Suppressor macrophage treated with lipopolysaccharide for 4 hours (primary cell): ENCODE results near the gene ZNF181.
A peak's percentile ranks its signal among the peaks of the same experiment; 100 is the strongest.

Experiments
- DNase-seq: peaks from one replicate; pipeline ENCODE4 v3.0.0-alpha.2; 2020

ZNF181 gene

DNA sequence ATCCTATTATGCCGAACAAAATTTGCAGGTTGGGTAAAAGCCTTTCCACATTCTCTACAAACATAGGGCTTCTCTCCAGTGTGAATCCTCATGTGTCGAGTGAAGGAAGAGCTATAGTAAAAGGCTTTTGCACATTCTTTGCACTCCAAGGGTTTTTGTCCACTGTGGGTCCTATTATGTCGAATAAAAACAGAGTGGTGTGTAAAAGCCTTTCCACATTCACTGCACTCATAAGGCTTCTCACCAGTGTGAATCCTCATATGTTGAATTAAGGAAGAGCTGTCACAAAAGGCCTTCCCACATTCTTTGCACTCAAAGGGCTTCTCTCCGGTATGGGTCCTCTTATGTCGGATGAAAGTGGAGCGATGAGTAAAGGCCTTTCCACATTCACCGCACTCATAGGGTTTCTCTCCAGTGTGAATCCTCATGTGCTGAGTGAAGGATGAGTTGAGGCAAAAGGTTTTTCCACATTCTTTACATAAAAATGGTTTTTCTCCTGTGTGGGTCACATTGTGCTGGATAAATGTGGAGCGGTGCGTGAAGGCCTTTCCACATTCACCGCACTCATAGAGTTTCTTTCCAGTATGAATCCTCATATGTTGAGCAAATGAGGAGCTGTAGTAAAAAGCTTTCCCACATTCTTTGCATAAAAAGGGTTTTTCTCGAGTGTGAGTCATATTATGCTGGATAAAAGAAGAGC lies 25.3 kb downstream of the ZNF181 start:
- no peak for DNase-seq

DNA sequence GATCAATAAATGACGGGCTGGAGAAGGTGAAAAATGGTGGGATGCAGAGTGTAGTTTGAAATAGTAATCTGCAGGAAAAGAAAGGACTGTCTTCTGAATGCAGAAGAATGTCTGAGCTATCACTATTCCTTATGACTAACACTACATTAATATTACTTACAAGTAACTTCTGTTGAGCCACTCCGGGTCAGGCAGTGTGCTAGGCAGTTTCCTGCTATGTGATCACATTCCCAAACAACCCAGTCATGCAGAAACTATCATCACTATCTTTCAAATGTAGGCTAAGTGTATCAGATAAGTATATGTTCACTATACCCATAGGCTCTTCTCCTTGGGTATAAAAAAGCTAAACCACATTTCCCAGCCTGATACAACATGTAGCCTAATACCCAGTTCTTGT lies 32.3 kb downstream of the ZNF181 start:
- no peak for DNase-seq

DNA sequence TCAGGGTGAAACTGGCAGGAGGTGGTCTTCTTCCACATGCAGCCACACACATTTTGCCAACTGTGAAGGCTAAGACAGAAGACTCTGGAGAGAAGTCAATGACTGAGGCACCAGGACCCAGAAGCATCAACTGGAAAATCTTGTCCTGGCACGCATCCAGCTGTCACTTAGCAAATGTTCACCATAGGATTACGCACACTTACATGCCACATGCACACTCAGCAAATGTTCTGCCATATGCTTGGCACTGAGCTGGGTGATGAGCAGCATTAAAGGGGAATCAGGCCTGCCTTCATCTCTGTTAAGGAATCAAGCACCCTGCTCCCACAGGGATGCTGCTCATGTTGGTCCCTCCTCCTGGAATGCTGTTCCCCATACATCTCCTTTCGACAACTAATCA lies 33.9 kb downstream of the ZNF181 start:
- no peak for DNase-seq

DNA sequence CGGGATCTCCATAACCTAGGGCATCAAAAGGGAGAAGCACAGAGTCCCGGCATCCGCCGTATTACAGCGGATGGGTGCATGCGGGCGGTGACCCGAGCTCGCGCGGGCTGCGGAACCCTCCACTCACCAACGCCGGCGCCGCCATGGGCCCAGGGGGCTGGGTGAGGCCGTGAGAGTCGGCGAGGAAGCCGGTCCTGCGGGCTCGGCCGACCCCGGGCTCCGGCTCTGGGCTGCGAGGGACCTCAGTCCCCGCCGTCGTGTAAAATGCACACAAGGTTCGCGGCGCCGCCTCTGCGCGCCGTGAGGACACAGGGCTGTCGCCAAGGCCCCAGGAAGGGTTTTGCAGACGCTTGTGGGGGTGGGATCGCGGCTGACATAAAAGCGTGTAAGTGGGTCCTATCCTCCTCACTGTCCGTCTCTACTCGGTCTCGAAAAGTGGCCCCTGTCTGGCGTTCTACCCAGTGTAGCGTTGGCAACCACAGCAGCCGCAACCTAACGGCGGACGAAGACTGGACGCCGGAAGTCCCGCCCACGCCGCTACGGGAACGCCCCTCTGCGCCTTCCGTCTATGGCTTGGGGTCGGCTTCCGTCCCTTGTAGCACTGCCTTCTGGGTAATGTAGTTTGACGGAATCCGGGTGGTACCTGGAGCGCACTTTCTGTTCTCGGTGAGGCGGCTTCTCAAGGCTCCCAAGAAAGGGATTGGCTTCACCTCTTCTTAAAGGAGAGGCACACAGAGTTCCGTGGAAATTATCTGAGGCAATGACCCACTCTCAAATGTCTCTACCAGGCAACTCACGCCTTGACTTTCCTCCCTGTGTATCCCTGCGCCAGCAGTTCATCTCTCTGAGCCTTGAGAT lies 38.9 kb downstream of the ZNF181 start, which contains the start of gene ZNF599:
Gene ZNF599, minus strand, starts transcription at position 519 of the 858 bp plus-strand sequence. Its CDS starts 374 bp downstream, at position 145.
- DNase-seq = peak; percentile 94

DNA sequence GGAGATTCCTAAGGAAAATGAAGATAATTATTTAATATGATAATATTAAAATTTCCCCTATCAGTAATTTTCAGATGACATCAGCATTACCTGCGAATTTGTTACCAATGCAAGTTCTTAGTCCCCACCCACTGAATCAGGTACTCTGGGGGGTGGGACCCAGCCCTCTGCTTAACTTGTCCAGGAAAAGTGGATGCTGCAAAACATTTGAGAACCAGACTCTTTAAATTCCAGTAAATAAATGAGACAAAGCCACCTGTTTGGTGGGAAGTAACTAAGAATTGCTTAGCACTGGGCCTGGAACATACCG lies 39.5 kb downstream of the ZNF181 start:
- no peak for DNase-seq

DNA sequence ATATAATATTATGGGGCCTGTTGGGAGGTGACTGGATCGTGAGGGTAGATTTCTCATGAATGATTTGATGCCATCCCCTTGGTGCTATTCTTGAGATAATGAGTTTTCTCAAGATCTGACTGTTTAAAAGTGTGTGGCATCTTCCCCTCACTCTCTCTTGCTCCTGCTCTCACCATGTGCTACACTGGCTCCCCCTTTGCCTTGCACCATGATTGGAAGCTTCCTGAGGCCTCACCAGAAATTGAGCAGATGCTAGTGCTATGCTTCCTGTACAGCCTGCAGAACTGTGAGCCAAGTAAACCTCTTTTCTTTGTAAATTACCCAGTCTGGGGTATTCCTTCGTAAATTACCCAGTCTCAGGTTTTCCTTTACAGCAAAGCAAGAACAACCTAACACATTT lies 40.8 kb downstream of the ZNF181 start:
- DNase-seq = no peak

DNA sequence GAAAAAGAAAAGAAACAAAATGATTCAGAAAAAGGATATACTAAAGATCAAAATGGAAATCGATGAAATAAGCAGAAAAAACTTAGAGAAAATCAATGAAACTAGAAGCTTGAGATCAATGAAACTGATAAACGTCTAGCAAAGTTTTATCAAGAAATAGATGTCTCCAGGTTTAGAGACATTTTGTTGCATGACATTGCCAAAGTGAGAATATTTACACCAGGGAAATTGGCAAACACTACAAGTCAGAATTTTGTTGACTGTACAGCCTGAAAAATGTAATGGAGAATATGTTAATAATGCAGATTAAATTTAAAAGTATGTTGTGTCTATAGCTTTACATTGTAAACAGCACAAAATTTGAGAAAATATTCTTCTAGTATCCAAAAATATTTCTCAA lies 44.3 kb downstream of the ZNF181 start:
- DNase-seq = no peak

DNA sequence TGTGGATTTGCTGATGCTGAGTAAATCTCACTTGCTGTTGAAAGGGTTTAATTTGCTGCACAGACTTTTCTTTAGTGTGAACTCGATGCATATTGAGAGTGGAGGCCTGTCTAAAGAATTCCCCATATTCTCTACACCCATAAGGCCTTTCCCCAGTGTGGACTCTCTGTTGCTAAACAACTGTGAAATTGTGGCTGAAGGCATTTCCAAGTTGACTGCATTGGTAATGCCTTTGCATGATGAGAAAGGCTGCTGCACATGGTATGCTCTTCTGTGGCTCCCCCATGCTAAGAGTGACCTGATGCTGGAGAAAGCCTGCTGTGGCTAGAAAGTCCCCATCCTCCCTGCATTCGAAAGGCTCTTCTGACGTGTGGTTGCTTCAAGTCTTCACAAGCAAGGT lies 45.6 kb downstream of the ZNF181 start:
- no peak for DNase-seq

DNA sequence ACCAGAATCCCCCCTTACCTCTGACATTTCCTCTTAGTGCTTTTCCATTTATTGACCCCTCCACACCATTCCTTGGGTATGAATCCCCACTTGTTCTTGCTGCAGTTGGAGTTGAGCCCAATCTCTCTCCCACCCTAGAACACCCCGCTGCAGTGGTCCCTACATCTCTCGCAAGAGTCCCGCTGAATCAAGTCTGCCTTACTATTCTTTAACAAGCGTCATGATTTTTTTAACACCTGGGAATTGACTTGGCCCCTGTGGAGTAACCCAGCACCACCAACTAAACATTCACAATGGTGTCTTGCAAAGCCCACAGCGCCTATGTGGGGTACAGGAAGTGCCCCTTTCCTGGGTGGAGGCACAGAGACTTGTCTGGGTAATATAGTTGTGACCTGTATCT lies 52.2 kb downstream of the ZNF181 start:
- no peak for DNase-seq

DNA sequence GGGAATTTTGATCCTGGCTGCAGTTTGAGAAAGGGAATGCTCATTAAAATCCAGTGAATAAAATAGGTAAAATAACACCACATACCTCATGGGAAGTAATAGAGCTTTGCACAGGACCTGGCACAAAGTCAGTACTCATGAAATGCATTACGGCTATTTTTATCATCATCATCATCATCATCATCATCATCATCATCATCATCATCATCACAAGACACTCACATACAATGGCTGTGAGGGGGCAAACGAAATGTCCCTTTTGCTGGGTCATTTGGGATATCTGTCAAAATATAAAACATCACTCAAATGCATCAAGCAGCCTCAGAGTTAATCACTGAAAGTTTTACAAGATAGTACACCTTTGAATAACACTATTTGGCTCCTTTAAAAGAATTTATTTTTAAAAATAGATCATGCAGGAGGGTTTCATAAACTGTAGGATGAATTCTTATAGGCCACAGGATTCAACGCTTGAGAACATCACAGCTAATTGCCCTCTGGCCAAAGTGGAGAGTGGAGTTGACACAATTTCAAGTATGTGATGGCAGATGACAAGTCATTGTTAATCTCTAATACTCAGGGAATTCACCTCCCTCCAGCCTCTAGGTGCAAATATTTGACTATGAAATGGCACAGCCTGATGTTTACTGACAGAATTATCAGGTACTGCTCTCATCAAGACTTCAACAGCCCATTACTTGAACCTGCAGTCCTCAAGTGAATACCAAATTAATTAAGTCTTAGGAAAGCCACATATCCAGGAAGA lies 53.2 kb downstream of the ZNF181 start:
- DNase-seq = no peak

DNA sequence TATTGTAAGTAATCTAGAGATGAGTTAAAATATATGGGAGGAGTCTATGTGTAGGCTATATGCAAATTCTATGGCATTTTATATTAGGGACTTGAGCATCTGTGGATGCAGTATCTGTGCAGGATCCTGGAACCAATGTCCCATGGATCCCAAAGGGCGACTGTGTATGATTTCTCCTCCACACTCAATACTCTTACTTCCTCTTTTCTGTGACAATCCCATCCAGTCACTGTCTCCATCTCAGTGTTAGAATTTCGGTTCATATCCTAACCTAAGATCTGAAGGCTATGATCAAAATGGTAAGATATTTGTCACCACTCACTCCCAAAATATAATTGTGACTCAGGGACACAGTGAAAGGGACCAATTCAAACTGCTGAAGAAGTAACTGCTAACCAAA lies 54.0 kb downstream of the ZNF181 start:
- DNase-seq = no peak

DNA sequence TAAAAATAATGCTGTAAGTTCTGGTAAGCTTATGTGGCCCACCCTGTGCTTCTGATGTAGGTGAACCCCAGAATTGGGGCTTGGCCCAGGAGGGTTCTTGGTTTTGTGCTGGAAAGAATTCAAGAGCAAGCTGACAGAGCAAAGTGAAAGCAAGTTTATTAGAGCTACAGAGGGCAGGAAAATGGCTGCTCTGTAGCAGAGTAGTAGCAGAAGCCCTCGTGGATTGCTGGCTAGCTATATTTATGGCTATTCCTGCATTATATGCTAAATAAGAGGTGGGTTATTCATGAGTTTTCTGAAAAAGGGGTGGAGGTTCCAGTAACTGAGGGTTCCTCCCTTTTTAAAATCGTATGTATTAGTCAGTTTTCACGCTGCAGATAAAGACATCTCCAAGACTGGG lies 59.5 kb downstream of the ZNF181 start:
- DNase-seq = no peak

DNA sequence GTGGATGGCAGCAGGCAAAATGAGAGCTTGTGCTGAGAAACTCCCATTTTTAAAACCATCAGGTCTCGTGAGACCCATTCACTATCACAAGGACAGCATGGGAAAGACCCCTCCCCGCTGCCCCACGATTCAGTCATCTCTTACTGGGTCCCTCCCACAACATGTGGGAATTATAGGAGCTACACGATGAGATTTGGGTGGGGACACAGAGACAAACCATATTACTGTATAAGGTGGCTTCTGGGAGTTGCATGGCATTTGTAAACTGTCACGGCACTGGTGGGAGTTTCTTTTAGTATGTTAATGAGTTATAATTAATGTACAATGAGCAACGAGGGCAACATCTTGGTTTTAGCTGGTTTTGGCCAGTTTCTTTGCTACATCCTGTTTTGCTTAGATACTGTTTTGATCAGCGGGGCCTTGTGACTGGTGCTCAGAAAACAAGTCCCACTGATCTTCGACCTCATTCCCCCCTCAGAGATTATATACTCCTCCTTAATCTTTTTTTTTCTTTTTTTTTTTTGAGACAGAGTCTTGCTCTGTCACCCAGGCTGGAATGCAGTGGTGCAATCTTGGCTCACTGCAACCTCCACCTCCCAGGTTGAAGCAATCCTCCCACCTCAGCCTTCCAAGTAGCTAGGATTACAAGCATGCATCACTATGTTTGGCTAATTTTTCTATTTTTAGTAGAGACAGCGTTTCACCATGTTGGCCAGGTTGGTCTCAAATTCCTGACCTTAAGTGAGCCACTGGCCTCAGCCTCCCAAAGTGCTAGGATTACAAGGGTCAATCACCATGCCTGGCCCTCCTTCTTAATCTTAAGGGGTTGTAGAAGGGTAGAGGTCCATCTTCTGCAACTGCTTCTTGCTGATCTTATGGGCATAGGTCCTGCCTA lies 60.3 kb downstream of the ZNF181 start:
- no peak for DNase-seq
